ENCODE measurements around the gene ST3GAL4. TPM values are rescaled to one million over a fixed set of nuclear protein-coding genes. Genes with fewer than 3 reads are reported as not detected.
"Not testable (repeated sequence)": the region's sequence is repeated elsewhere in the genome, so short reads cannot be mapped to it uniquely, and the experiment has no call there.

Gene ST3GAL4
- 15.3 TPM for polyA plus RNA-seq (ENCODE audit: insufficient read length)
- long read RNA-seq, donor 1, partial matches to known transcripts = 0 of 4 reads
- long read RNA-seq, donor 1, other reads (novel, unspliced or antisense) = 0 of 4 reads
- long read RNA-seq, donor 2, partial matches to known transcripts = 0 of 3 reads
- long read RNA-seq, donor 2, other reads (novel, unspliced or antisense) = 0 of 3 reads
- long read RNA-seq, donor 3, partial matches to known transcripts = 0 of 2 reads
- long read RNA-seq, donor 3, other reads (novel, unspliced or antisense) = 0 of 2 reads
- long read RNA-seq, donor 4, partial matches to known transcripts = 0 of 1 reads
- long read RNA-seq, donor 4, other reads (novel, unspliced or antisense) = 0 of 1 reads
- long read RNA-seq, donor 5, partial matches to known transcripts = 0 of 3 reads
- long read RNA-seq, donor 5, other reads (novel, unspliced or antisense) = 0 of 3 reads
- long read RNA-seq, donor 6, partial matches to known transcripts = 0 of 3 reads
- long read RNA-seq, donor 6, other reads (novel, unspliced or antisense) = 0 of 3 reads
- long read RNA-seq, donor 7, transcript ST3GAL4-204 (11 exons, 1,812 nt) = major isoform, 9 of 9 reads
- long read RNA-seq, donor 7, partial matches to known transcripts = 0 of 9 reads
- long read RNA-seq, donor 7, other reads (novel, unspliced or antisense) = 0 of 9 reads
- long read RNA-seq, donor 8, partial matches to known transcripts = 0 of 1 reads
- long read RNA-seq, donor 8, other reads (novel, unspliced or antisense) = 0 of 1 reads

GRCh38 chr11:126355324-126355925, at the start of gene ST3GAL4:
ST3GAL4 (plus strand) TSS chr11:126355686; CDS start chr11:126406156, 50,470 bp downstream.
- DNase-seq = peak; percentile 82

- no peak for DNase-seq
Observed at GRCh38 chr11:126305699-126306098, 49.8 kb upstream of the ST3GAL4 start.

GRCh38 chr11:126307706-126308105, 47.8 kb upstream of the ST3GAL4 start:
- no peak for DNase-seq

- DNase-seq = no peak
Observed at GRCh38 chr11:126308271-126308671, 47.2 kb upstream of the ST3GAL4 start.

- DNase-seq = not testable (repeated sequence)
Observed at GRCh38 chr11:126308771-126309170, 46.7 kb upstream of the ST3GAL4 start.

- peak; percentile 75 for DNase-seq
Observed at GRCh38 chr11:126310200-126310991, 45.1 kb upstream of the ST3GAL4 start.

GRCh38 chr11:126310992-126311310, 44.5 kb upstream of the ST3GAL4 start:
- no peak for DNase-seq

- DNase-seq = no peak
Observed at GRCh38 chr11:126311401-126312291, 43.8 kb upstream of the ST3GAL4 start.

GRCh38 chr11:126312961-126313360, 42.5 kb upstream of the ST3GAL4 start:
- DNase-seq = no peak

GRCh38 chr11:126313826-126314225, 41.7 kb upstream of the ST3GAL4 start:
- no peak for DNase-seq

GRCh38 chr11:126317432-126317755, 38.1 kb upstream of the ST3GAL4 start:
- DNase-seq = no peak

GRCh38 chr11:126317756-126318573, 37.5 kb upstream of the ST3GAL4 start:
- DNase-seq = no peak

GRCh38 chr11:126318574-126319373, 36.7 kb upstream of the ST3GAL4 start:
- no peak for DNase-seq

- no peak for DNase-seq
Observed at GRCh38 chr11:126319374-126319740, 36.1 kb upstream of the ST3GAL4 start.

- DNase-seq = no peak
Observed at GRCh38 chr11:126322996-126323395, 32.5 kb upstream of the ST3GAL4 start.

GRCh38 chr11:126327281-126328000, 28.0 kb upstream of the ST3GAL4 start:
- no peak for DNase-seq

- no peak for DNase-seq
Observed at GRCh38 chr11:126328001-126328390, 27.5 kb upstream of the ST3GAL4 start.

- DNase-seq = no peak
Observed at GRCh38 chr11:126328444-126328843, 27.0 kb upstream of the ST3GAL4 start.

All from left kidney (tissue), 8 donors.